NB4 (cell line): ENCODE measurements around the gene LRRC34.
A peak's percentile ranks its signal among the peaks of the same experiment; 100 is the strongest.

ENCODE experiments used
- DNase-seq: peaks from one replicate; pipeline ENCODE4 v3.0.0; 2010; ENCODE audit warnings: low read depth
- H3K4me3 ChIP-seq: one replicate; pipeline ENCODE4 v1.5.1; 2011; ENCODE audit warnings: mild to moderate bottlenecking, low read depth, low read length, moderate library complexity
- MAX ChIP-seq: IDR thresholded peaks from 2 replicates; pipeline ENCODE4 v1.6.1; 2011; ENCODE audit warnings: low read depth, low read length
- MYC ChIP-seq: IDR thresholded peaks from 2 replicates; pipeline ENCODE4 v1.6.1; 2011; ENCODE audit warnings: low read depth, low read length
- POLR2A ChIP-seq: IDR thresholded peaks from 2 replicates; pipeline ENCODE4 v1.6.1; 2011; ENCODE audit warnings: mild to moderate bottlenecking; ENCODE audit not compliant: insufficient read length; ENCODE audit errors: extremely low read depth
- TF ChIP-seq, protein P1 (sequence below): IDR thresholded peaks from one replicate; pipeline ENCODE4 v1.5.1; 2012; ENCODE audit warnings: low read depth, low read length

Gene LRRC34

DNA sequence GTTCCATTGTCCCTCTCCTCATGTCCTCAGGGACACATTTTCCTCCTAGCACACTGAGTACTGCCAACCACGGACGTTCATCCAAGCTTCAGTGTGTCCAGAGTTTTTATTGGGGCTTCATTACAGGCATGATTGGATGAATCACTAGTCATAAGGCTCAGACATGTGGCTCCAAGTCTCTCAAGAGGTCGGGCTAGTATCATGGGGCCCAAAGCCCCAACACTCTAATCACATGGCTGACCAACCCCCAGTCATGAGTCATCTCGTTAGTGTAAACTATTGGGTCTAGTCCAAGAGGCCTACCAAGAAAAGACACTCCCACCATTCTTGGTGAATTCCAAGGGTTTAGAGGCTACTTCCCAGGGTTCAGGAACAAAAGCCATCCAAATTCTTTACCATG is 52.2 kb downstream of the LRRC34 start:
- peak; percentile 23 for DNase-seq
- H3K4me3 ChIP-seq, result no peak overlapping the region
- no peak for TF ChIP-seq MAX
- no peak for TF ChIP-seq MYC
- TF ChIP-seq, protein P1, sequence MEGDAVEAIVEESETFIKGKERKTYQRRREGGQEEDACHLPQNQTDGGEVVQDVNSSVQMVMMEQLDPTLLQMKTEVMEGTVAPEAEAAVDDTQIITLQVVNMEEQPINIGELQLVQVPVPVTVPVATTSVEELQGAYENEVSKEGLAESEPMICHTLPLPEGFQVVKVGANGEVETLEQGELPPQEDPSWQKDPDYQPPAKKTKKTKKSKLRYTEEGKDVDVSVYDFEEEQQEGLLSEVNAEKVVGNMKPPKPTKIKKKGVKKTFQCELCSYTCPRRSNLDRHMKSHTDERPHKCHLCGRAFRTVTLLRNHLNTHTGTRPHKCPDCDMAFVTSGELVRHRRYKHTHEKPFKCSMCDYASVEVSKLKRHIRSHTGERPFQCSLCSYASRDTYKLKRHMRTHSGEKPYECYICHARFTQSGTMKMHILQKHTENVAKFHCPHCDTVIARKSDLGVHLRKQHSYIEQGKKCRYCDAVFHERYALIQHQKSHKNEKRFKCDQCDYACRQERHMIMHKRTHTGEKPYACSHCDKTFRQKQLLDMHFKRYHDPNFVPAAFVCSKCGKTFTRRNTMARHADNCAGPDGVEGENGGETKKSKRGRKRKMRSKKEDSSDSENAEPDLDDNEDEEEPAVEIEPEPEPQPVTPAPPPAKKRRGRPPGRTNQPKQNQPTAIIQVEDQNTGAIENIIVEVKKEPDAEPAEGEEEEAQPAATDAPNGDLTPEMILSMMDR, result no peak
- TF ChIP-seq POLR2A, result no peak

DNA sequence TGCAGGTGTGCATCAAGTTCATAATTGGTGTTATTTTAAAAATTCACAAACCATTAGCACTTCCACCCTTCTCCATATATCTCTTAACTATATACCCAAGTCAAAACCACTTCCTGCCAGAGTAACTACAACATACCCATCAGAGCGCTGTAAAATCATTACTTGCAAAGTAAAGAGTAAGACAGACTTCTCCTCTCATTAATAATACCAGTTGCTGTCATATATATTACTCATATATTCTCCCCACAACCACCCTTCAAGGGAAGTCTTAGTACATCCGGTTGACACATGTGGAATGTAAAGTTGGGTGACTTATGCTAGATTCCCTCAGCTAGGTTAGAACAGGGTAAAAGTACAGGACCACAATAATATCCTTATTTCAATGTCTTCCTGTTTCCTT is 53.4 kb downstream of the LRRC34 start:
- no peak overlapping the region for H3K4me3 ChIP-seq
- peak; percentile 36 for DNase-seq
- TF ChIP-seq POLR2A (no peak), MAX (no peak), MYC (no peak)
- TF ChIP-seq, protein P1, result no peak

DNA sequence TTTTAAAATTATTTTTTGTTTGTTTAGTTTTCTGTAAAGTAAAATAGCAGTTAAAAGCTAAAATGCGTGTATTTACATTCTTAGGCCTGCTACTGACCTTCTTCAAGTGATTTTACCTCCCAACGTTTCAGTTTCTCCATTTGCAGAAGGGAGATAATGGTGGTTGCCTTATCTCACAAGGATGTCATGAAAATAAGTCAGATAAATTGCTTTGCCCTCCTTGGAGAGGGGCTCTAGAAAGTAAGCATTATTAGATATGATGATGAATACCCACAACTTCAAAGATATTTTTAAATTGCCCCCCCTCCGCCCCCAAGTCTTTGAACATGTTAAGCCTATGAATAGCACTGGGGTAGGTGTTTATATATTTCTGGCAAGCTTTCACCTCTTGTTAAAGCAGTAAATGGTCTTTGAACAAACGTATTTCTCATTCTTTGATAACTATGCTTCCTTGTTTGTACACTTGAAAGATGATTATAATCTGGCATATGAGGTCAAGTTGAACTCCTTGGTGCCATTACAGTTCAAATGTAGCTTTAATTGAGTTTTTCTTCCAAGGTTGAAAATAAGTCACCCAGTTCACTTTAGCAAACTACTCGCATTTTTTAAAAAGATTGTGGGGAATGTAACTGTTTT is 54.2 kb downstream of the LRRC34 start:
- no peak overlapping the region for H3K4me3 ChIP-seq
- TF ChIP-seq MAX, result no peak
- no peak for TF ChIP-seq POLR2A
- no peak for TF ChIP-seq MYC
- DNase-seq, result no peak

- DNase-seq, result no peak
- TF ChIP-seq MAX, result no peak
- no peak for TF ChIP-seq MYC
- H3K4me3 ChIP-seq, result no peak overlapping the region
Measured at GRCh38 chr3:169755488-169755887, 57.2 kb downstream of the LRRC34 start.

GRCh38 chr3:169754711-169755110 is 58.0 kb downstream of the LRRC34 start:
- no peak for DNase-seq
- no peak for TF ChIP-seq MYC
- no peak for TF ChIP-seq MAX
- TF ChIP-seq, protein P1, result no peak
- no peak for TF ChIP-seq POLR2A
- H3K4me3 ChIP-seq, result no peak overlapping the region

DNA sequence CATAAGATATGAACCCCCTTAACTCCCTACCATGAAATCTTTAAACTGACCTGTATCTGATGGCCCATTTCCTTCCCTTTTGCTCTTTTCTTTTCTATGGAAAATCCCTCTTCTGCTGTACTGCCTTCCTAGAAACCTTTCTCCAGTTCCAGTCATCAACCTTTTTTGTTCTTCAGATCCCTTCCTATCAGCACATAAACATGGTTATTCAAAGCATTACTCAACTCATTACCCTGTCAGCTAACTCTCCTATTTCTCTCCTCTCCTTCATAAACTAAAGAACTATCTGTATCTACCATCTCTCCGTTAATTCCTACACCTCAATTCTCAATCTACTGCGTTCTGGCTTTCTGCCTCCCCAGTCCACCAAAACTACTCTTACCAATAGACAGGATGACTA is 60.8 kb downstream of the LRRC34 start:
- TF ChIP-seq POLR2A, result no peak
- TF ChIP-seq MAX, result no peak
- no peak for TF ChIP-seq MYC
- TF ChIP-seq, protein P1, result no peak
- H3K4me3 ChIP-seq, result no peak overlapping the region
- no peak for DNase-seq

- DNase-seq, result no peak
- TF ChIP-seq MAX (no peak), POLR2A (no peak), MYC (no peak)
- TF ChIP-seq, protein P1, result no peak
Measured at GRCh38 chr3:169750665-169751064, 62.0 kb downstream of the LRRC34 start.

More at GRCh38 chr3:169750665-169751064, 62.0 kb downstream of the LRRC34 start:
- H3K4me3 ChIP-seq, result no peak overlapping the region
